Natural killer cell (primary cell): ENCODE results near the gene HYAL1. TPM values are rescaled to one million over a fixed set of nuclear protein-coding genes. Genes with fewer than 3 reads are reported as not detected.

Source experiments
- ATAC-seq, 3 donors: fragments of 150-1000 bp in 2 of 3; fragments of 200-7000 bp in 1 of 3; cut with Tn5 transposase; 1 replicate in 1 of 3; 2 replicates in 2 of 3; pipeline ENCODE4 v1.10.0; 2021; ENCODE audit warnings: mild to moderate bottlenecking in 2 of 3, moderate library complexity in 2 of 3
- DNase-seq, 2 donors: peaks; one replicate each; pipeline versions ENCODE4 v3.0.0 to v3.0.0-alpha.2; 2013 to 2021; ENCODE audit warnings: mixed read lengths in 1 of 2
- H3K27ac ChIP-seq: one replicate; pipeline ENCODE4 v1.5.1; 2013; ENCODE audit warnings: mild to moderate bottlenecking, low read length
- H3K27me3 ChIP-seq: one replicate; pipeline ENCODE4 v1.6.1; 2013; ENCODE audit warnings: low read length; ENCODE audit not compliant: control insufficient read depth, insufficient read depth
- H3K36me3 ChIP-seq: one replicate; pipeline ENCODE4 v1.6.1; 2013; ENCODE audit warnings: low read length; ENCODE audit not compliant: control insufficient read depth, insufficient read depth
- H3K4me1 ChIP-seq: one replicate; pipeline ENCODE4 v1.6.1; 2013; ENCODE audit warnings: low read length; ENCODE audit not compliant: control insufficient read depth, insufficient read depth
- H3K4me3 ChIP-seq: one replicate; pipeline ENCODE4 v1.5.1; 2013; ENCODE audit warnings: low read length
- H3K9me3 ChIP-seq: one replicate; pipeline ENCODE4 v1.6.1; 2013; ENCODE audit warnings: low read length; ENCODE audit not compliant: control insufficient read depth, insufficient read depth
- H3K27ac Mint-ChIP-seq, 2 donors: one replicate each; pipeline ENCODE4 v1.8.0; 2022; ENCODE audit warnings: mild to moderate bottlenecking in 2 of 2, mixed read lengths in 2 of 2, moderate library complexity in 1 of 2
- H3K27me3 Mint-ChIP-seq, 2 donors: one replicate each; pipeline ENCODE4 v1.8.0; 2022; ENCODE audit warnings: low read depth in 2 of 2, mixed read lengths in 2 of 2
- H3K36me3 Mint-ChIP-seq: one replicate; pipeline ENCODE4 v1.8.0; 2022; ENCODE audit warnings: mixed read lengths
- H3K4me1 Mint-ChIP-seq, 2 donors: one replicate each; pipeline ENCODE4 v1.8.0; 2022; ENCODE audit warnings: mixed read lengths in 2 of 2
- H3K4me3 Mint-ChIP-seq: one replicate; pipeline ENCODE4 v1.8.0; 2022; ENCODE audit warnings: mild to moderate bottlenecking, moderate library complexity, mixed read lengths
- H3K9me3 Mint-ChIP-seq, 2 donors: one replicate each; pipeline ENCODE4 v1.8.0; 2022; ENCODE audit warnings: mixed read lengths in 2 of 2
- CTCF ChIP-seq: fragments of 200-600 bp; IDR thresholded peaks from one replicate; pipeline ENCODE4 v1.8.0; 2022; ENCODE audit warnings: antibody characterized with exemption
- WGBS: methylation state at CpG from one replicate; pipeline ENCODE4 v1.1.7; 2013; ENCODE audit warnings: missing lambda C conversion rate; ENCODE audit not compliant: insufficient coverage; 5-methylcytosine and 5-hydroxymethylcytosine counted together
- intact Hi-C: fragments of 100-400 bp; cut with micrococcal nuclease; formaldehyde crosslinking; loops from one replicate; pipeline ENCODE4 v1.14.2; 2022
- total RNA-seq, 4 donors: library from RNA; stranded (reverse); fragments of 120-200 nt in 1 of 4; gene quantifications; one replicate each; pipeline versions ENCODE4 v1.2.3 to v1.2.4, GENCODE V29; 2013 to 2022

The HYAL1 gene
- total RNA-seq, 3 donors from 2014 or later (not counting 1 experiment from before 2014, with no cell fraction given) = 0.82 to 1.2 TPM; not detected in 1

GRCh38 chr3:50266836-50267235 lies 36.5 kb downstream of the HYAL1 start:
- Mint-ChIP-seq H3K36me3 (no peaks in the 10 kb centered on the region), H3K4me1 (peaks cover 0 to 6% of the 10 kb centered on the region in 2 donors), H3K4me3 (no peak overlapping the region), H3K27me3 (peaks cover 0 to 6% of the 10 kb centered on the region in 2 donors), H3K27ac (no peak overlapping the region), H3K9me3 (no peaks in the 10 kb centered on the region)
- H3K4me3 ChIP-seq = no peak overlapping the region
- H3K4me1 ChIP-seq = no peaks in the 10 kb centered on the region
- no peak for TF ChIP-seq CTCF
- DNase-seq (no peak), ATAC-seq (no peak)
- intact Hi-C loops = no loop called here
- no peaks in the 10 kb centered on the region for H3K36me3 ChIP-seq
- no peak overlapping the region for H3K27ac ChIP-seq
- H3K27me3 ChIP-seq = peaks cover 3% of the 10 kb centered on the region
- no peaks in the 10 kb centered on the region for H3K9me3 ChIP-seq
- WGBS = 80% methylated on average over 3 of the region's 7 CpGs

- Mint-ChIP-seq H3K9me3 (no peaks in the 10 kb centered on the region), H3K4me1 (no peaks in the 10 kb centered on the region), H3K4me3 (no peak overlapping the region), H3K27ac (no peak overlapping the region), H3K27me3 (peaks cover 0 to 6% of the 10 kb centered on the region in 2 donors), H3K36me3 (no peaks in the 10 kb centered on the region)
- Histone ChIP-seq H3K36me3 (no peaks in the 10 kb centered on the region), H3K27me3 (peaks cover 3% of the 10 kb centered on the region), H3K27ac (no peak overlapping the region), H3K4me1 (peaks cover 2% of the 10 kb centered on the region), H3K9me3 (no peaks in the 10 kb centered on the region), H3K4me3 (no peak overlapping the region)
- TF ChIP-seq CTCF = no peak
- WGBS = 89% methylated on average over 6 of the region's 6 CpGs
- no peak for ATAC-seq
- DNase-seq = no peak
- intact Hi-C loops = no loop called here
Measured at GRCh38 chr3:50266017-50266416, 37.4 kb downstream of the HYAL1 start.

GRCh38 chr3:50265571-50265970 lies 37.8 kb downstream of the HYAL1 start:
- DNase-seq (no peak), ATAC-seq (no peak)
- no peaks in the 10 kb centered on the region for H3K36me3 Mint-ChIP-seq
- H3K9me3 Mint-ChIP-seq = no peaks in the 10 kb centered on the region
- no peak overlapping the region for H3K4me3 Mint-ChIP-seq
- peaks cover 3% of the 10 kb centered on the region for H3K27me3 ChIP-seq
- no peak overlapping the region for H3K27ac Mint-ChIP-seq
- no peaks in the 10 kb centered on the region for H3K4me1 Mint-ChIP-seq
- H3K27ac ChIP-seq = no peak overlapping the region
- no peak overlapping the region for H3K4me3 ChIP-seq
- no peaks in the 10 kb centered on the region for H3K9me3 ChIP-seq
- H3K27me3 Mint-ChIP-seq = peaks cover 0 to 6% of the 10 kb centered on the region in 2 donors
- no peaks in the 10 kb centered on the region for H3K36me3 ChIP-seq
- intact Hi-C loops = no loop called here
- peaks cover 7% of the 10 kb centered on the region for H3K4me1 ChIP-seq
- 67% methylated on average over 1 of the region's 1 CpG for WGBS
- no peak for TF ChIP-seq CTCF

- H3K27me3 ChIP-seq = peaks cover 3% of the 10 kb centered on the region
- Mint-ChIP-seq H3K27ac (no peak overlapping the region), H3K27me3 (peaks cover 0 to 6% of the 10 kb centered on the region in 2 donors), H3K36me3 (no peaks in the 10 kb centered on the region), H3K9me3 (no peaks in the 10 kb centered on the region), H3K4me3 (no peak overlapping the region), H3K4me1 (peaks cover 0 to under 1% of the 10 kb centered on the region in 2 donors)
- H3K27ac ChIP-seq = no peak overlapping the region
- intact Hi-C loops = no loop called here
- no peak for ATAC-seq
- H3K9me3 ChIP-seq = no peaks in the 10 kb centered on the region
- DNase-seq = no peak
- H3K4me1 ChIP-seq = peaks cover 11% of the 10 kb centered on the region
- no peak for TF ChIP-seq CTCF
- H3K36me3 ChIP-seq = no peaks in the 10 kb centered on the region
- 81% methylated on average over 7 of the region's 7 CpGs for WGBS
- H3K4me3 ChIP-seq = no peak overlapping the region
Measured at GRCh38 chr3:50264964-50265485, 38.3 kb downstream of the HYAL1 start.
